Measurements from ENCODE around the gene GPA33.

GRCh38 chr1:167109125-167109524, 18.9 kb upstream of the GPA33 start:
- TF ChIP-seq CTCF (IDR thresholded peaks at IDR 0.05) (no peak), POLR2AphosphoS5 (IDR thresholded peaks at IDR 0.05) (no peak)
